Vagina (tissue), 2 donors: ENCODE data around the gene CHEK1.

Experiments
- CTCF ChIP-seq, 3 experiments: fragments of 450-650 bp in 2 of 3; fragments of 200-600 bp in 1 of 3; sonication (generic) in 1 of 3; IDR thresholded peaks; one replicate each; pipeline ENCODE4 v1.5.1; 2017 to 2019; ENCODE audit warnings: antibody characterized with exemption in 3 of 3, mild to moderate bottlenecking in 2 of 3, moderate library complexity in 2 of 3
- POLR2A ChIP-seq, 2 donors: fragments of 450-650 bp; IDR thresholded peaks; one replicate each; pipeline ENCODE4 v1.6.1; 2017; ENCODE audit warnings: antibody characterized with exemption in 2 of 2, mild to moderate bottlenecking in 2 of 2, moderate library complexity in 2 of 2
- POLR2AphosphoS5 ChIP-seq, 2 donors: sonication (generic); formaldehyde crosslinking; IDR thresholded peaks; one replicate each; pipeline ENCODE4 v1.9.0; 2017; ENCODE audit warnings: antibody characterized with exemption in 2 of 2, mild to moderate bottlenecking in 2 of 2, low read depth in 1 of 2; ENCODE audit not compliant: insufficient read depth in 1 of 2

- no peak for TF ChIP-seq POLR2AphosphoS5 (IDR thresholded peaks at IDR 0.05; ENCODE audit: insufficient read depth in 1 of 2, low read depth in 1 of 2)
- TF ChIP-seq CTCF (IDR thresholded peaks at IDR 0.05) = no peak
- no peak for TF ChIP-seq POLR2A (IDR thresholded peaks at IDR 0.05)
Measured at GRCh38 chr11:125618383-125618782, 6.6 kb upstream of the CHEK1 start.
